Measurements from ENCODE around the gene PLCXD1. TPM values are rescaled to one million over a fixed set of nuclear protein-coding genes. Genes with fewer than 3 reads are reported as not detected.
"Not testable (repeated sequence)": the region's sequence is repeated elsewhere in the genome, so short reads cannot be mapped to it uniquely, and the experiment has no call there.

The PLCXD1 gene
- total RNA-seq, 1 donor from 2014 or later = 6.4 TPM

DNA sequence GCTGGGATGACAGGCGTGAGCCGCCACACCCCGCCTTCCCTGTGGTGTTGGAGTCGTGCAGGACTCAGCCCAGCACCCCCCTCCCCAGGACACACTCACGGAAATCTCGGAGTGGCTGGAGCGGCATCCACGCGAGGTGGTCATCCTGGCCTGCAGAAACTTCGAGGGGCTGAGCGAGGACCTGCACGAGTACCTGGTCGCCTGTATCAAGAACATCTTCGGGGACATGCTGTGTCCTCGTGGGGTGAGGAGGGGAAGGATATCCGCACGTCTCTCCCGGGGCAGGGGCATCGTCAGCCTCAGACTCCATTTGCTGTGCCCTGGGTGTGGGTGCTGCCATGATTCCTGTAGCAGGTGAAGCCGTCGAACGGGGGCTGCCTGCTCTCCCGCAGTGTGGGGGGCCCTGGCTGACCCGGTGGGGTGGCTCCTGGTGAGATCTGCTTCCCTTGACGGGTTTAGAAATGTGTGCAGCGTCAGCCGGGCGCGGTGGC, 10.3 kb downstream of the PLCXD1 start:
- DNase-seq (ENCODE audit: low read depth in 2 of 2) = no peak

DNA sequence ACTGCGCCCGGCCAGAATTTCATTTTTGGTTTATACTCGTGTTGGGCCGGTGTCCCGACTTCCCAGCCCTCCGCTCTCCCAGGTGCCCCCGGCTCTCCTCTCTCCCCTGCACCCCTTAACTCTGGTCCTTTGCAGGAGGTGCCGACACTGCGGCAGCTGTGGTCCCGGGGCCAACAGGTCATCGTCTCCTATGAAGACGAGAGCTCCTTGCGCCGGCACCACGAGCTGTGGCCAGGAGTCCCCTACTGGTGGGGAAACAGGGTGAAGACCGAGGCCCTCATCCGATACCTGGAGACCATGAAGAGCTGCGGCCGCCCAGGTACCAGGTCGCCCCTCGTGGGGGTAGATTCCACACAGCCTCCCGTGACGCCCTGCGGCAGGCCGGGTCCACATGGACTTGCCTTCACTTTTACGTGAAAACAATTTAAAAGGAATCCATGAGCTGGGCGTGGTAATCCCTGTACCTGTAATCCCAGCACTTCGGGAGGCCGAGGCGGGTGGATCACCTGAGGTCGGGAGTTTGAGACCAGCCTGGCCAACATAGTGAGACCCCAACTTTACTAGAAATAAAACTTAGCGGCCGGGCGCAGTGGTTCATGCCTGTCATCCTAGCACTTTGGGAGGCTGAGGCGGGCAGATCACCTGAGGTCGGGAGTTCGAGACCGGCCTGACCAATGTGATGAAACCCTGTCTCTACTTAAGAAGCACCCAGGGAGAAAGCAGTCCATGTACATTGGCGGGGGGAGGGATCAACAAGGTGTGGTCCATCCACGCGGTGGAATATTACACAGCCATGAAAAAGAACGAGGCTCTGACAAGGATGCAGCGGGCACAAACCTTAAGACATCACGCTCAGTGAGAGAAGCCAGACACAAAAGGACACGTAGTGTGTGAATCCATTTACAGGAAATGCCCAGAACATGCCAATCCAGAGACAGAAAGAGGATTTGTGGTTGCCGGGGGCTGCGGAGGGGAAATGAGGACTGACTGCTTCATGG, 12.0 kb downstream of the PLCXD1 start:
- DNase-seq (ENCODE audit: low read depth in 2 of 2) = no peak

DNA sequence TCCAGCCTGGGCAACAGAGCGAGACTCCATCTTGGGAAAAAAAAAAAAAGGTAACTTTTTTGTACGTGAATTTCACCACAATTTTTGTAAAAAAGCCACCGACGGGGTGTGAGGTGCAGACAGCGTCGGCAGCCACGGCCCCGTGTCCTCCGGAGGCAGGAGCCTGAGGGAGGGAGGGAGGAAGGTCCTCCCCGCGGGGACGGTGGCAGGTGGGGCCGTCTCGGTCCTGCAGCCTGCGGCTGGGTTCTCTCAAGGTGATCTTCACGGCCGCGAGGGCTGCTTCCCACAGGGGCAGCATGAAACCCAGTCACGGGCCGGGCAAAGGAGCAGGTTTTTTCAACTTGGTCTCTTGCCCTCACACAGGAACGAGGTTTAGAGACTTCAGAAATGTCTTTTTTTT, 14.0 kb downstream of the PLCXD1 start:
- no peak for DNase-seq (ENCODE audit: low read depth in 2 of 2)

DNA sequence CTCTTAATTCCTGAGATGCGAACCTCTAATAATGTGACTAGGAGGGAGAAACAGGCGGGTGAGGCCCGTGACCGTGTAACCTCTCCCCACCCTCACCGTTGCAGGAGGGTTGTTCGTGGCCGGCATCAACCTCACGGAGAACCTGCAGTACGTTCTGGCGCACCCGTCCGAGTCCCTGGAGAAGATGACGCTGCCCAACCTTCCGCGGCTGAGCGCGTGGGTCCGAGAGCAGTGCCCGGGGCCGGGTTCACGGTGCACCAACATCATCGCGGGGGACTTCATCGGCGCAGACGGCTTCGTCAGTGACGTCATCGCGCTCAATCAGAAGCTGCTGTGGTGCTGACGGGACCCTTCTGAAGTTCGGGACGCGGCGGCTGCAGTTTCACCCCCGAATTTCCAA, 17.8 kb downstream of the PLCXD1 start:
- DNase-seq (ENCODE audit: low read depth in 2 of 2) = no peak

DNA sequence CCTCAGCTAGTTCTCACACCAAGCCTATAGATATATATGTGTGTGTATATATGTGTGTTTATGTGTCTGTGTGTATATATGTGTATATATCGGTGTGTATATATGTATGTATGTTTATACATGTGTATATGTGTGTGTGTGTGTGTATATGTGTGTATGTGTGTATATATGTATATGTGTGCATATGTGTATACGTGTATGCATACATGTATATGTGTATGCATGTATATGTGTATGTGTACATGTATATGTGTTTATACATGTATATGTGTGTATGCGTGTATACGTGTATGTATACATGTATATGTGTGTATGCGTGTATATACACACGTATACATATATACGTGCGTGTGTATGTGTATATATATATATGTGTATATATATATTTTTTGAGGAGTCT, 19.2 kb downstream of the PLCXD1 start:
- no peak for DNase-seq (ENCODE audit: low read depth in 2 of 2)

DNA sequence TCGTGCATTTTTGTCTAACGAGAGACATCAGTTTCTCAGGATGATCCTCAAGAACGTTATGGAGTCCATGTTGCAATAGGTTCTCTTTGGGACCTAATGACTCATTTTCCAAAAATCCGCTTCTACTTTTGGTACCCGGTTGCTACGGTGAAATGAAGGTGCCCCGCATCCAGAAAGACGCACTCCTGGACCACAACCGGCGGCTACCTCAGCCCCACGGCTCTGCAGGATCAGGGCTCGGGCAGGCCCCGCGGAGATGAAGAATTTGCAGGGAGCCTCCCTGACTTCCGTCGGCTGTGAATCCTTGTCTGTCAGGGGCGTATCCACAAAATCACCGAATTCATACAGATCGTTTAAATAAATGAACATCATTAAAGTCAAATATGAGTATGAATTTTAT, 21.8 kb downstream of the PLCXD1 start:
- no peak for DNase-seq (ENCODE audit: low read depth in 2 of 2)

DNA sequence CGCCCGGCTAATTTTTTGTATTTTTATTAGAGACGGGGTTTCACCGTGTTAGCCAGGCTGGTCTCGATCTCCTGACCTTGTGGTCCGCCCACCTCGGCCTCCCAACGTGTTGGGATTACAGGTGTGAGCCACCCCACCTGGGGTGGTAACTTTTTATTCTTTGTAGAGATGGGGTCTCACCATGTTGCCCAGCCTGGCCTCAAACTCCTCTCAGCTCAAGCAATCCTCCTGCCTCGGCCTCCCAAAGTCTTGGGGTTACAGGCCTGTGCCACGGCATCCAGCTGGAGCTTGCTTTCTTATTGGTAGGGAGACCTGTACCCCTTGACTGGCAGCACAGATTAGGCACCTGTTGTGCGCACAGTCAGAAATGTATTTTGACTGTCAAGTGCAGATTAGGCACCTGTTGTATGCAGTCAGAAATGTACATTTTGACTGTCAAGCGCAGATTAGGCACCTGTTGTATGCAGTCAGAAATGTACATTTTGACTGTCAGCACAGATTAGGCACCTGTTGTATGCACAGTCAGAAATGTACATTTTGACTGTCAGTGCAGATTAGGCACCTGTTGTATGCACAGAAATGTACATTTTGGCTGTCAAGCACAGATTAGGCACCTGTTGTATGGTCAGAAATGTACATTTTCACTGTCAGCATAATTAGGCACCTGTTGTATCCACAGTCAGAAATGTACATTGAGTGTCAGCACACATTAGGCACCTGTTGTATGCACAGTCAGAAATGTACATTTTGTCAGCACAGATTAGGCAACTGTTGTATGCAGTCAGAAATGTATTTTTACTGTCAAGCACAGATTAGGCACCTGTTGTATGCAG, 24.8 kb downstream of the PLCXD1 start:
- not testable (repeated sequence) for DNase-seq (ENCODE audit: low read depth in 2 of 2)

DNA sequence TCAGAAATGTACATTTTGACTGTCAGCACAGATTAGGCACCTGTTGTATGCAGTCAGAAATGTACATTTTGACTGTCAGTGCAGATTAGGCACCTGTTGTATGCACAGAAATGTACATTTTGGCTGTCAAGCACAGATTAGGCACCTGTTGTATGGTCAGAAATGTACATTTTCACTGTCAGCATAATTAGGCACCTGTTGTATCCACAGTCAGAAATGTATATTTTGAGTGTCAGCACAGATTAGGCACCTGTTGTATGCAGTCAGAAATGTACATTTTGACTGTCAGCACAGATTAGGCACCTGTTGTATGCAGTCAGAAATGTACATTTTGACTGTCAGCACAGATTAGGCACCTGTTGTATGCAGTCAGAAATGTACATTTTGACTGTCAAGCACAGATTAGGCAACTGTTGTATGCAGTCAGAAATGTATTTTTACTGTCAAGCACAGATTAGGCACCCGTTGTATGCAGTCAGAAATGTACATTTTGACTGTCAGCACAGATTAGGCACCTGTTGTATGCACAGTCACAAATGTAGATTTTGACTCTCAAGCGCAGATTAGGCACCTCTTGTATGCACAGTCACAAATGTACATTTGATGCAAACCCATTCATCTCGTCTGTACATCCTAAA, 25.6 kb downstream of the PLCXD1 start:
- DNase-seq (ENCODE audit: low read depth in 2 of 2) = not testable (repeated sequence)

DNA sequence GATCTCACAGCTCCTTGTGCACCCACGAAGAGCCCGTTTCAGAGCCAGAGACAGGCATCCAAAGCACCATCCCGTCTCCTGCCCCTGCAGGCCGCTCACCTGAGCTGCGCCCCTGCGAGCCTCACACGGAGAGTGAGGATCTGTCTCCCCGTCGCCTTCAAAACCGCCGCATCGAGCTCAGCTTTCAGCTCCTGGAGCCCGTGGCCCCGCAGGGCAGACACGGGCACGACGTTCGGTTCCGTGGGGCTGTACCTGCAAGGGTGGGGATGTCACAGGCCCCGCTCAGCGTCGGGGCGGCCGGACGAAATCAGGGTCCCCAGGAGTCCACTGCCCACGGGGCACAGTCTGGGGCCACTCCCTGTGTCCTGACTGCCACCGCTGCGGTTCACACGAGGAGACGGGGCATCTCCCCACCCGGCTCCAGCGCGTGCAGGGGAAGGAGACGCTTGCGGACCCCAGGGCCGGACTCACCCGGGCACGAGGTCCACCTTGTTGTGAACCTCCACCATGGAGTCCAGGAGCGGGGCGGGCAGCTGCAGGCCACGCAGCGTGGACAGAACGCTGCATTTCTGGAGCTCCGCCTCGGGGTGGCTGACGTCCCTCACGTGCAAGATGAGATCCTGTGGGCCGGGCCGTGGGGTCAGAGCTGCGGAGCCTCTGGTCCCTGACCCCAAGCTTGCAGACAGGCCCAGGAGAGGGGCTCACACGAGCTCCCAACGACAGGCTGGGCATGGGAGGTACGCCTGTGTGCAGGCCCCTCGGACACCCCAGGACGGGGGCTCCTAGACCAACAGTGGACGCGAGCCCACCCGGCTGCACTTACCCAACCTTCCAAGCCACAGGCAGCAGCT, 26.3 kb downstream of the PLCXD1 start:
- no peak for DNase-seq (ENCODE audit: low read depth in 2 of 2)

DNA sequence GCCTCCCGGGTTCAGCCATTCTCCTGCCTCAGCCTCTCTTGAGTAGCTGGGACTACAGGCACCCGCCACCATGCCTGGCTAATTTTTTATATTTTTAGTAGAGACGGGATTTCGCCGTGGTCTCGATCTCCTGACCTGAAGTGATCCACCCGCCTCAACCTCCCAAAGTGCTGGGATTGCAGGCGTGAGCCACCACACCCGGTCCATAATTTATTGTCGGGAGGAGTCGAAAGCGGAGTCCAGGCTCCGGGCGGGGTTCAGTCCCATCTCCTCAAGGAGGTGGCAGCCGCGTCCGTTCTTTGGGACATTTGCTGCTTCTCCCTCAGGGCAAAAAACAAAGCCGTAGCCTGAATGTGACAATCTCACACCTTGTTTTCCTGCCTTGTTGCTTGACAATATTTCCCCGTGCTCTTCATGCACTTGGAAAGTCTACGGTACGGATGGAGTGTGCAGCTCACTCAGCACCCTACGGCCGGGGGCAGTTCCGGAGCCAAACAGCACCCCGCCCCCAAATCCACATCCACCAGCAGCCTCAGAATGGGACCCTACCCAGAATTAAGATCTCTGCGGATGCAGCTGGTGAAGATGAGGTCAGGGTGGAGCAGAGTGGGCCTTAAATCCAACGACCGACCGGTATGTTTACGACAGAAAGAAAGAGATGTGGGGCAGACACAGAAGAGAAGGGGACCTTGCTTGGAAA, 27.8 kb downstream of the PLCXD1 start:
- no peak for DNase-seq (ENCODE audit: low read depth in 2 of 2)

DNA sequence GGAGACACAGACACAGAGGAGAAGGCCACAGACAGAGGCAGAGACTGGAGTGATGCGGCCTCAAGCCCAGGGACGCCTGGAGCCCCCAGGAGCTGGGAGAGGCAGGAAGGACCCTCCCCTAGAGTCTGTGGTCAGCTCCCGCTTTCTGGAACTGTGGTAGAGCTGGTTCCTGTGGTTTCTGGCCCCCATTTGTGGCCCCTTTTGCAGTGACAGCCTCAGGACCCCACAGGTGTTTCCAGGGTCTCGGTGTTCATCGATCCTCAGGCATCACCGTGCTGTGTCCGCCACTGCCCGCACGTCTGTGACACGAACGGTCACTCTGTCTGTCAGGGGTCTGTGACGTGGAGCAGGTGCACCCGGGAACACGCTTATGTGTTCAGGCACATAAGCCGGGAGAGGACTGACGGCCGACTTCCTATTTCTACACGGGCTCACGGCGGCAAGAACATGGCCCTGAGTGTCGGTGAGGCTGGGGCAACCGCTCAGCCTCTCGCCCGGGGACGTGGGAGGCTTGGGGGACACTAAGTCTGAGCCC, 29.5 kb downstream of the PLCXD1 start:
- DNase-seq (ENCODE audit: low read depth in 2 of 2) = no peak

DNA sequence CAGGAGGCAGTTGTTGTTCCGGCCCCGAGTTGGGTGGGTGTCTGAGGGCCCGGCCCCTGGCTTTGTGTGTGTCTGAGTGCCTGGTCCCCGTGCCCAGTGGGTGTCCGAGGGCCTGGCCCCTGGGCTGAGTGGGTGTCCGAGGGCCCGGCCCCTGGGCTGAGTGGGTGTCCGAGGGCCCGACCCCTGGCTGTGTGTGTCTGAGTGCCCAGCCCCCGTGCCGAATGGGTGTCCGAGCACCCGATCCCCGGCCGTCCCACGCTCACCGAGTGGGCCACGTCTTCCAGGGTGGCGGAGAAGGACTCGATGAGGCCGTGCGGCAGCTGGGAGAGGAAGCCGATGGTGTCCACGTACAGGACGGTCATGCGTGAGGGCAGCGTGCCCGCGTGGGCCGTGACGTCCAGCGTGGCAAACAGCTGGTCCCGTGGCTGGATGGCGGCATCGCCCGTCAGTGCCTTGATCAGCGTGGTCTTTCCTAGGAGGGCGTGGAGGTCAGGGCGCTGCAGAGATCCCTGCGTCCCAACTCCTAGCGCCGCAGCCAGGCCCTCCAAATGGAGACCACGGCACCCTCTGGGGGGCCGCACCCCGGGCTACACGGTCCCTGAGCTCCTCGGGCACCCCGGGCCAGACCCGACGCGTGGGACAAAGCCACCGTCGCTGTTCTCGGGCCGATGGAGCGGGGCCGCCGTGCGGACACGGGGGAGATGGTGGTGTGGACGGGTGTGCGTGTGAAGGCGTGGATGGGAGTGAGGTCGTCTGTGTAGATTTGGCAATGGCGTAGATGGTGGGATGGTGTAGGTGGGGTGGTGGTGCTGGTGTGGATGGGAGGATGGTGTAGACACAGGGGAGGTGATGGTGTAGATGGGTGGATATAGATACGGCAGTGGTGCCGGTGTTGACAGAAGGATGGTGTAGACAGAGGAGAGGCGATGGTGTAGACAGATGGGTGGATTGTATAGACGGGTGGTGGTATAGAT, 30.3 kb downstream of the PLCXD1 start:
- no peak for DNase-seq (ENCODE audit: low read depth in 2 of 2)

DNA sequence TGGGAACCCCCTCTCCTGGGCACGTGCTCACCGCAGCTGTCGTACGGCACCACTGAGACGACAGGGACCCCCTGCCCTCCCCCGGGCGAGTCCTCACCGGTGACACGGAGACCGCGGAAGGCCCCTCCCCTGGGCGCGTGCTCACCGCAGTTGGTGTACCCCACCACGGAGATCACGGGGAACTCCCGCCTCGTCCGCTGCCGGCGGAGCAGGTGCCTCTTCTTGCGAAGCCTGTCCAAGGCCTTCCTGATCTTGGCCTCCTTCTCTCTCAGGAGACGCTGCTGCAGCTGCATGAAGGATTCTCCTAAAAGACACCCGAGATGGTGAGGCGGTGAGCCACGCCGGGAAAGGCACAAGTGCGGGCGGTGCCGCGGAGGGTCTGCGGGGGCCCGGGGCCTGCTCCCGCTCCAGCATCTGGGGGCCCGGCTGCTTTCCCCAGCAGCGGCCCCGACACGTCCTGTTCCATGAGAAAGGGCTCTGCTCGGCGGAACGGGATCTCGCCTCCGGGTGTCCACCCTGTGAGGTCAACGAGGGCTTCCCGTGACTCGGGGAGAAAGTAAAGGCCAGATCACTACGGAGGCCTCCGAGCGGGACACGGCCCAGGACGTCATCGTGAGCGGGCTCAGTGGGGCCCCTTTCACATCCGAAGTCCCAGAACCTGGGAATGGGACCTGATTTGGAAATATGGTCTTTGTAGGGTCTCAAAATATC, 31.6 kb downstream of the PLCXD1 start:
- no peak for DNase-seq (ENCODE audit: low read depth in 2 of 2)

DNA sequence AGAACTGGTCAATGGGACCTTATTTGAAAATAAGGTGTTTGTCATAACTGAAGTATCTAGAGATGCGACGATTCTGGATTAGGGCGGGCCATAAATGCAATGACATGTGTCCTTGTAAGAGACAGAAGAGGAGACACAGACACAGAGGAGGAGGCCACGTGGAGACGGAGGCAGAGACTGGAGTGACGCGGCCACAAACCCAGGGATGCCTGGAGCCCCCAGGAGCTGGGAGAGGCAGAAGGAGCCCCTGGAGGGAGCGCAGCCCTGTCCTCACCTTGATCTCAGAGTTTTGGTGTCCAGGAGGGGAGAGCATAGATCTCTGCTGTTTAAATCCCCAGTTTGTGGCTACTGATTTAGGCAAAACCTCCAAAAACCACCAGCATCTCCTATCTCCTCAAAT, 32.4 kb downstream of the PLCXD1 start:
- no peak for DNase-seq (ENCODE audit: low read depth in 2 of 2)

DNA sequence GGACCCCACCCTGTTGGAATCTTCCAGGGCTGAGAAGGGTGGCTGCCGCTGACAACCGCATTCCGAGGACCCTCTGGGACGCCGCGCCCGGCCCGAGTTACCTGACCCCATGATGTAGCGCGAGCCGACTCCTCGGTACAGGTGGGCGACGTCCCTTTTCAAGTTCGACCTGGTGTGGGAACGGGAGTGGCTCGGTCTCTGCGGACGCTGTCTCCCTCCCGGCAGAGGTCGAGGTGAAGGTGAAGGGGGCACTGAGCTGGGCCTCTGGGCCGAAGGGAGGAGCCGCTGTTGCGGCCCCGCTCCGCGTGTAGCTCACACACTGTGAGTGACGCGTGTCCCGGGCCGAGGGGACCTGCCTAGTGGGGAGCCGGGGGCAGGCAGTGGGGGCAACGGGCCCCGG, 32.9 kb downstream of the PLCXD1 start:
- DNase-seq (ENCODE audit: low read depth in 2 of 2) = no peak

DNA sequence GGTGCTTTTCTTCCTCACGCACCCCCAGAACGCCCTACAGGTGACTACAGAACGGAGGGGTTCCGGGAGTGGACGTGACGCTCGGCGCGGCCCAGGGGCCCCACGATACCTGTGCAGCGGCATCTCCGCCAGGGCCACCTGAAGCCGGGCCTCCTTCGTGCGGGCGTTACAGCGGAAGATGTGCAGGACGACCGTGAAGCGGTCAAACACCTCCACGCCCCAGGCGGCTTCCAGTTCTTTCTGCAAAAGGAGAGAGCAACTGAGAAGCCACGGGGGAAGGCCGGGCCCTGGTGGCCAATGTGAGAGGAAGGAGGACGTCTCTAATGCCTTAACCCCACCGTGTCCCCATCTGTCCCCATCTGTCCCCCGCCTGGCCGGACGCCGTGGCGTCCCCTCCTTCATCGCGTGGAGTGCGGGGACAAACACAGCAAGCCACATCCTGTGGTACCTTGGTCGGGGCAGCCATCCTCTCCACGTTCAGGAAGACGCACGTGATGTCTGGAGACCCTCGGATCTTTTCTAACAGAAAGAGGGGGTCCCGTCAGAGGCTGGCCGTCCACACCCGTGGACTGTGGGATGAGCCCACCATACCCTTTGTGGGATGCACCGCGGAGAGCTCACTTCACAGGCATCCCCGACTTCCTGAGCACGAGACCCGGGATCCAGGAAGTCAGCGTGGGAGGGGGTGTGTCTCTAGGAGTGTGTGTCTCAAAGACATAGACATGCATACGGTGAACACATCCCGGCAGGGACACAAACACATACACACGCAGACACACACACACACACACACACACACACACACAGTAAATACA, 33.8 kb downstream of the PLCXD1 start:
- DNase-seq (ENCODE audit: low read depth in 2 of 2) = peak in 1 of 2 donors; percentile 24
